Stimulated activated CD8-positive, alpha-beta memory T cell treated with anti-CD3 and anti-CD28 coated beads, Interleukin-12 subunit alpha, Interleukin-12 subunit beta, amount 100 ng/mL, for 4 hours (primary cell): ENCODE data around the gene ITIH4.
"Not testable (repeated sequence)": the region's sequence is repeated elsewhere in the genome, so short reads cannot be mapped to it uniquely, and the experiment has no call there.

Source experiments
- DNase-seq: peaks from one replicate; pipeline ENCODE4 v3.0.0-alpha.2; 2020; ENCODE audit warnings: low read depth

ITIH4 gene

DNA sequence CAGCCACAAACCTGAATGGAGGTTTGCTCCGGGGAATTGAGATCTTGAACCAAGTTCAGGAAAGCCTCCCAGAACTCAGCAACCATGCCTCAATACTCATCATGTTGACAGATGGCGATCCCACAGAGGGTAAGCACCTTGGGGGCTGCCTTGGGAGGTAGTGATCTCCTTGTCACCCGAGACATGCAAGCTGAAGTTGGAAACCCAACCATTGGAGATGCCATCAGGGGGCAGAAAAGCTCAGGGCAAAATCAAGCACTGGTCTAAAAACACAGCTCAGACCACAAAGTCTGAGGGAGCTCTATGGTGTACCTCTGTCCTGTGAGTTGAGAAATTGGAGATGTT lies 47.3 kb downstream of the ITIH4 start:
- DNase-seq: no peak

DNA sequence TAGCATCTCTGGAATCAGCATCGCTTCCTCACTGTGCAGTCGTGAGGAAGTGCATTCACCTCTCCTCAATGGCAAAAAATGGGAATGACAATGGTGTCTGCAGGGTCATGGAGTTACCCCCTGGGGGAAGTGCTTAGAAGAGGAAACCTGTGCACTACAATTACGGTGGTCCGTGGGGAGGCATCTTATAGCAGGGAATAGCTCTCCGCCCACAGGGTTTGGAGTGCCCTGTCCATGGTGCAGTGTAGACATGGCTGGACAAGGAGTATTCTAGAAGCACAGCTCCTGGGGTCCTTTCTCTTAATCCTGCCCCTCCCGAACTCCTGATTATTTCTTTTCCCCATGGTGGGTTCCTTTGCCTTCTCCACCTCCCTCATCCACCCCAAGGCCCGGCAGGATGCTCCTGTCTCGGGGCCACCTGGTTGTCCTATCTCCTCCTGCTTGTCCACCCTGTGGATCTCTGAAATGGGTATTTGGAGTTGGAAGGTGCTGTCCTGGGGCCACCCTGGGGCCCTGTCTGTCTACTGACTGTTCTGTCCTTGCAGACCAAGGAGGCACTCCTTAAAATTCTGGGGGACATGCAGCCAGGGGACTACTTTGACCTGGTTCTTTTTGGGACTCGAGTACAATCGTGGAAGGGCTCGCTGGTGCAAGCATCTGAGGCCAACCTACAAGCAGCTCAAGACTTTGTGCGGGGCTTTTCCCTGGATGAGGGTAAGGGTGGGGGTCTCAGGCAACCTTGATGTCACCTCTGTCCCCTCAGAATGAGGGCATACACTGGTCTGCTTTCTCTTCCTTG lies 47.9 kb downstream of the ITIH4 start:
- no peak for DNase-seq

DNA sequence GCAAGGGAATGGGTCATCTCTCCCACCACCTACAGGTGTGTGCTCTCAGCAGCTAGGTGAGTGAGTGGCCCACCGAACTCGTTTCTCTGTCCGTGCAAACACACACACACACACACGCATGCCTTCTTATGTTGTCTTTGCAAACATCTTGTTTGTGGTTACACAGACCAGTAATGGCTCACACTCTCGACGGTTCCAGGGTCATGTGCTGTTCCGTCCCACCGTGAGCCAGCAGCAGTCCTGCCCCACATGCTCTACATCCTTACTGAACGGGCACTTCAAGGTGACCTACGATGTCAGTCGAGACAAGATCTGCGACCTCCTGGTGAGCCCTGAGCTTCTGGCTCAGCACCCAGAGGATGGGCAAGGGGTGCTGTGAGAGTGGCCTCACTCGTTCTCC lies 48.7 kb downstream of the ITIH4 start:
- DNase-seq: no peak

DNA sequence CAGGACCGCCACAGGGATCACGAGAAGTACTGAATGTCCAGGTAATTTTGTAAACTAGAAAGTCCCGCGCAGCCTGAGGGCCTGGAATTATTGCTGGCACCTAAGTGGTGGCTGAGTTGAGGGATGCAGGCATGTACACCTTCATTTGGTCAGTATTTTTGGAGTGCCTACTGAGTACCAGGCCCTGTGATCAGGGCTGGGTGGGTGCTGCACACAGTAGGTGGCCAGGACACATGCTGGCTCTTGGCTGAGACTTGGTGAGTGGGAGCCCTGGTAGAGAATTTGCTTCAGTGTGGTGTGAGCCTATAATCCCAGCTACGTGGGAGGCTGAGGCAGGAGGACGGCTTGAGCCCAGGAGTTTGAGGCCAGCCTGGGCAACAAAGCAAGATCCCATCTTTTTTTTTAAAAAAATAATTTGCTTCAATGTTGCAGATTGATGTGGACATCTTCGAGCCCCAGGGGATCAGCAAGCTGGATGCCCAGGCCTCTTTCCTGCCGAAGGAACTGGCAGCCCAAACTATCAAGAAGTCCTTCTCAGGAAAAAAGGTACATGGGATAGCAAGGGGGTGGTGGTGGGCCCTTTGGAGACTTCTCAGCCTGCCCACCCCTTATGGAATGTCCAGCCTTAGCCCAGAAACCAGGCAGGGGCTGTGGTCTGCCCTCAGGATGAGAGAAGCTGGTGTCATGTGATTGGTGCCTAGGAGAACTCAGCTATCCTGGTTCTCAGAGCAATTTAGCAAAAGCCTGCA lies 50.5 kb downstream of the ITIH4 start:
- DNase-seq: no peak

DNA sequence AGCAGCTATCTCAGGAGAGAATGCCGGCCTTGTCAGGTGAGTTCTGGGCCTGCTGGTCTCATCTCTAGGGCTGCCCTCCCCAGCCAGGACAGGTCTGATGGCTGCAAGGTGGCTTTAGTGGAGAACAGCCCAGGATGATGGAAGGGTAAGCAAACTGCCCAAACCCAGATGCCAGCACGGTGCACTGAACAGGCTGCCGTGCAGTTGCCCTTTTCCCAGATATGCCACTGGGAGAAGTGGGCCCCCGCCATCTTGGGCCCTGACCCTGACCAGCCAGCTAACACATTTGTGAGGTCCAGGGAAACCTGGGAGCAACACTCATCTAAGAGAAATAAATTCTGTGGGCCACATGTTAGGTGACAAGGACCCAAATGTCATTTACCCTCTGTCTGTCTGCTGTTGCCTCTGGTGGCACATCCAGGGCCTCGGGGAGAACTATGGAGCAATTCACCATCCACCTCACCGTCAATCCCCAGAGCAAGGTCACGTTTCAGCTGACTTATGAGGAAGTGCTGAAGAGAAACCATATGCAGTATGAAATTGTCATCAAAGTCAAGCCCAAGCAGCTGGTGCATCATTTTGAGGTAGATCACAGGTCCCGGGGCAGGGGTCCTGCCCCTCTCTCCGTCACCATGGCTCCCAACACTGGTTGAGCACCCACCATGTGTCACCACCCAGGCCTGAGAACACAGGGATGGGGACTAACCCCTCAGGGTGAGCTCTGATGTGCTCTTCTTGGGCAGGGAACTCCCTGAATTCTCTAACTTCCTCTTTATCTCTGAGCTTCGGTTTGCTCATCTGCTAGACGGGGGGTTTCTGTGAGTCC lies 51.2 kb downstream of the ITIH4 start:
- no peak for DNase-seq

DNA sequence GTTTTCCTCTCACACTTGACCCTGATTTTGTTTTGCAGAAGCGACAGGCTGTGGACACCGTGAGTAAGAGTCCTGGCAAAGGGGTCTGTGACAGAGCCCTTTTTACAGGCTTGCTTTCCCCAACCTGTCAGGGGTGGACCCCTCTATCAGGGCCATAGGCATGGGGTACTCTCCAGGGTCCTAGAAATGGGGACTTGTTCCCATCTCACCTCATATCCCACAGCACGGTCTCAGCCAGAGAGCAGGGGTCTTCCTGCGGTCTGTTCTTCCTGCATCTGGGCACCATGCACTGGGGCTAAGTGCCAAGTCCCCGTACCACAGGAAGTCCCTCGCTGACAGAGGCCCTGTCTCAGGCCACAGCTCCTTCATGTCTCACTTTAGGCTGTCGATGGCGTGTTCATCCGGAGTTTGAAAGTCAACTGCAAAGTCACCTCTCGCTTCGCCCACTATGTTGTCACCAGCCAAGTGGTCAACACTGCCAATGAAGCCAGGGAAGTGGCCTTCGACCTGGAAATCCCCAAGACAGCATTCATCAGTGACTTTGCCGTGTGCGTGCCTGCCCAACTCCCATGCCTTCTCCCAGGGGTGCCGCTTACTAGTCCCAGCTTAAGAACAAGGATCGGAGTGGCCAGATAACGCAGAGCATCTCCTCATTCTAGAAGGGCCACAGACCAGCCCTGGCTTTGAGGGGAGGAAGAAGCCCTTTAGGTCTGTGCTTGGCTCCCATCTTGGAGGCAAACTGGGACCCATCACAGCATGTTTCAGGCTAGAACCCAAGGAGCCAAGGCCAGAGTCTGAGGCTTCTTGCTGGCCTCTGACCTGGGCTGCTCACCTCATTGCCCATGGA lies 52.3 kb downstream of the ITIH4 start:
- no peak for DNase-seq

DNA sequence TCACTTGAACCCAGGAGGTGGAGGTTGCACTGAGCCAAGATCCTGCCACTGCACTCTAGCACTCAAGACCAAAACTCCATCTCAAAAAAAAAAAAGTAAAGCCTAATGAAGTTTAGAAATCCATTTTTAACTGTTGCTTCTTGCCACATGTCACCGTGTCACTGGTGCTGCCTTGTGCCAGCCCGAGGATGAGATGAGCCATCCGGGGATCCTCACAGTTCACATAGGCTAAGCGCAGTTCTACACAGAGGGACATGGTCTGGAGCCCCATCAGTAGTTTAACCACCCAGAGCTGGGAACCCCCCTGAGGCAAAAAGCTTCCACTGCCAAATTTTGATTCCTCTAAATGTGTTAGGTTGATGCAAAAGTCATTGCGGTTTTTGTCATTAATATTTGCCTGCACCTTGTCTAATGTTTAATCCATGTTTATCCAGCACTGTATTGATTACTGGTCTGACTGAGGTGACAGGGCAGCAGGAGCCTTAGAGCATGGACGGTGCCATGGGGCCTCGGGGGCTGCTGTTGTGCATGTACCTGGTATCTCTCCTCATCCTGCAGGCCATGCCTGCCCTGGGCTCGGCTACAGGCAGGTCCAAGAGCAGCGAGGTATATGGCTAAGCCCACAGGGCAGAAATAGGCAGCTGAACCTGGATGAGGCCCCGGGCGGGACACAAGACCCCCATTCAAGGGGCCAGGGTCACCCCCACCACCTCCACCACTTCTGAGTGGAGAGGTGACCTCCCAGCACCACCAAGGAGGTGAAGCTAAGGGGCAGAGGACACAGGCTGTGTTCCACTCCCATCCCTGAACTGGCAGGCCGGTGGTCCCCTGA lies 53.1 kb downstream of the ITIH4 start, which contains the start of gene ITIH1:
ITIH1 (plus strand) TSS at position 473 of the 832 bp plus-strand sequence; CDS start at position 490, 17 bp downstream.
- DNase-seq: no peak

DNA sequence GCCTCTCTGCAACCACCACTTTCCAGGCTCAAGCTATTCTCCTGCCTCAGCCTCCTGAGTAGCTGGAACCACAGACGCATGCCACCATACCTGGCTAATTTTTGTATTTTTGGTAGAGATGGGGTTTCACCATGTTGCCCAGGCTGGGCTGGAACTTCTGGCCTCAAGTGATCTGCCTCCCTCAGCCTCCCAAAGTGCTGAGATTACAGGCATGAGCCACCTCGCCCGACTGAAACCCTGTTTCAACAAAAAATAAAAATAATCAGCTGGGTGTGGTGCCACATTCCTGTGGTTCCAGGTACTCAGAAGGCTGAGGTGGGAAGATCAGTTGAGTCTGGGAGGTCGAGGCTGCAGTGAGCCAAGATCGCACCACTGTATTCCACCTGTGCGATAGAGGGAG lies 54.0 kb downstream of the ITIH4 start:
- DNase-seq: not testable (repeated sequence)

DNA sequence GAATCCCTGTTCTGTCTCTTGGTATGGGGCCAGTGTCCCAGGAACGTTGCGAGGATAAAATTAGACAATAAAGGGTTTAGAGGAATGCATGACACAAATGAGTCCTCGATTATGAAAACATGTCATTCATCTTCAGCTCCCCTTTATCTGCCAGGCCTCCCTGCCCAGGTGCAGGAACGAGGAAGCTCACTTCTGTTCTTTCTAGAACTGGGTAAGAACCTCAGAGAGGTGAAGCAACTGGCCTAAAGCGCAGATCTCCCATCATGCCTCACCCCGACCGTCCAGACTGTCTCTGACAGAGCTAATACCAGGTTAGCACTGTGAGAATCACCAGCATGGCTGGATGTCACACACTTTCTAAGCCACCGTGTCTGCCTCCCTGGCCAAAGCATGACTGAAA lies 54.6 kb downstream of the ITIH4 start:
- DNase-seq: no peak

DNA sequence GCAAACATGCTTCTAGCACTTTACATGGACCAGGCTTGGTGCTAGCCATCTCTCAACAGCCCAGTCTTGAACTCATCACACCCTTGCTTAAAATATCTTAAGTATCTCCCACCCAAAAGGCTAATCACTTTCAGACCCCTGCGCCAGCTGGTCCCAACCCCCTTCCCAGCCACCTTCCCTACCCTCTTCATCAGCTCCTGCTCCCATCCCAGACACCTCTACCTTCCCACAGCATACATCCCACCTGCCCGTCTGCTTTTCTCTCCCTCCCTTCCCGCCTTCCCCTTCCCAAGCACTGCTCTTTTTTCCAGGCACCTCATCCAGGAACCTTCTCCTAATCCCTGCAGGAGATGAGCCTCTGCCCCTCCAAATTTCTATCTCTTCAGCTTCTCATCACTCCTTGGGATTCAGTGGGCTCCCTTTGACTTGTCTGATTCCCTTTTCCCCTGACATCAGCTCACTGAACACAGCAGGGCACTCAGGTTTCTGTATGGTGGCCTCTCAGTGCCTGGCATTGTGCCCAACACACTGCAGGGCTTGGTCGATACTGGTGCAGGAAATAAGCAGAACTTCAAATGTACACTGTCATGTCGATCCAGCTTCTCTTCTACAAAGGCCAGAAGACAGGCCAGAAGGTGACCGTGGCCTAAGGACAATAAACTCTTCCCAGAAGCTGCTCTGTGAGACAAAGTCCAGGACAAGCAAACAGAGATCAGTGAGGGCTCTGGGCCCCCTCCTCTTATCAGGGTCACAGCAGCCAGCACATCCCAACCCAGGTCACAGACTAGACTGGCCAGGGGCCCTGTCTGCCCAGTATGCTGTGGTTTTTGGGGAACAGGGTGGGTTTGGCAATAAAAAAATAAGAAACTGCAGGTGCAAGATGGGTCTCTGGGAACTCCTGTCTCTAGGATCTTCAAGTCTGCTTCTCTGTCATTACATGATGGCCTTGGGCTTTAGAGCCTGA lies 55.3 kb downstream of the ITIH4 start:
- no peak for DNase-seq

DNA sequence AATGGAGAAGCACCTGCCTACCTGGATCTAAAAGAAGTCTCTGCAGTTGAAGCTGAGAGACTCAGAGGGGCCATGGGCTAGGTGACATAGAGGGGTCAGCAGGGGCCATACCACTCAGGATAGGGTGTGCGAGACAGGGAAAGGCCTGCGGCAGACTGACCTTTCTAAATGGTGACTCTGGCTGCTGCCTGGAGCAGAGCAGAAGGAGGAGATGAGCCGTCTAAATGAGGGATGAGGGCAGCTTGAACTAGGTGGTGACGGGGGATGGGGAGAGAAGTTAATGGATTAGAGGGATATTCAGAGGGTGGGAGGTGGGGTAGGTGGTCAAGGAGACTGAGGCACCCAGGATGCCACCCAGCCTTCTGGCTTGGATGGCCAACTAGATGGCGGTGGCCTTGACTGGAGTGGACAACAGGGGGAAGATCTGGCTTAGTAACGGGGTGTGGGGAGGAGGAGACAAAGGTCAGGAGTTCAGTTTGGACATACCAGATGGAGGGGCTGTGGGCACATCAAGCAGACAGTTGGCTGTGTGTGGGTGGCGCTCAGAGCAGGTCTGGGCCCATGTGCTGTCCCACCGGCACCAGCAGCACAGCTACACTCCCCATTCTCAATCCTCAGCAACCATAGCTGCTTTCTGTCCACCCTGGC lies 56.3 kb downstream of the ITIH4 start:
- DNase-seq: no peak

DNA sequence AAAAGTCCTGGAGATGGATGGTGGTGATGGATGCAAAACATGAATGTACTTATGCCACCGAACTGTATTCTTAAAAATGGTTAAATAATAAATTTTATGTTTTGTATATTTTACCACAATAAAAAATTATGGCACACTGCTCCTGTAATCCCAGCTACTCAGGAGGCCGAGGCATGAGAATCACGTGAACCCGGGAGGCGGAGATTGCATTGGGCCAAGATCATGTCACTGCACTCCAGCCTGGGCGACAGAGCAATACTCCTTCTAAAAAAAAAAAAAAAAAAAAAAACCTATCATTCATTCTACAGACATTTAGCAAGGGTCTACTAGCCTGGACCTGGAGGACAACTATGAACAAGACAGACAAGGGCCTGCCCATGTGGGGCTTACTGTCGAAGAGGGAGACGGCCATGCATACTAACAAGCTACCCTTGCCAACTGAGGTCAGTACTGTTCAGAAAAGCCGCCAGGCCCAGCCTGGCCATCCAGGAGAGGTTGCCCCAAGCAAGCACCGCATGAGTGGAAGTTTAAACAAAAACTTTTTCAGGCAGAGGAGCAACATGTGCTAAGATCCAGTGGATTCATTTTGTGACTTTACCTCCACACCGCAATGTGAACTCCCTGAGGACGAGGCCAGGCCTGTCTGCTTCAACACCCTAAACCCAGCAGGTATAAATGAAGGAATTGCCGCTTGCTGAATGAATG lies 57.0 kb downstream of the ITIH4 start:
- no peak for DNase-seq

DNA sequence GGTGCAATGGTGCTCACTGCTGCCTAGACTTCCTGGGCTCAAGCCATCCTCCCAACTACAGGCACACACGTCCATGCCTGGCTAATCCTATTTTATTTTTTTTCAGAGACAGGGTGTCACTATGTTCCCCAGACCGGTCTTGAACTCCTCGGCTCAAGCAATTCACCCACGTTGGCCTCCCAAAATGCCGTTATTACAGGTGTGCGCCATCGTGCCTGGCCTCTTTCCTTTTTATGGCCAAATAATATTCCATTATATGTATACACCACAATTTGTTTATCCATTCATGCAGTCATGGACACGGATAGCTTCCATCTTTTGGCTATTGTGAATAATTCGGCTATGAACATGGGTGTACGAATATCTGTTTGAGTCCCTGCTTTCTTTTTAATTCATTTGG lies 58.8 kb downstream of the ITIH4 start:
- no peak for DNase-seq

DNA sequence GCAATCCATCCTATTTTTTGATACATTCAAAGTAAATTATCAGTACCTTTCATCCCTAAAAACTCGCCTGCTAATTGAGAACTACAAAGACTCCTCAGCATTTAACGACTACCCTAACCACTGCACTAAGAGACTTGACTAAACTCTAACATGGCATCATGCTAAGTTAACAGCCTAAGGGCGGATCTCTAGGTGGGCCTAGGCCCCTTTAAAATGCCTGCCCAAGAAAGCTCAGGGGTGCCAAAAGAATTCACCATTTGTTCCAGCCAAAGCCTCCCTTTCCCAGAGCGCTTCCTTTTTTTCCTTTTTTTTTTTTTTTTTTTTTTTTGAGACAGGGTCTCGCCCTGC lies 59.2 kb downstream of the ITIH4 start:
- DNase-seq: no peak

DNA sequence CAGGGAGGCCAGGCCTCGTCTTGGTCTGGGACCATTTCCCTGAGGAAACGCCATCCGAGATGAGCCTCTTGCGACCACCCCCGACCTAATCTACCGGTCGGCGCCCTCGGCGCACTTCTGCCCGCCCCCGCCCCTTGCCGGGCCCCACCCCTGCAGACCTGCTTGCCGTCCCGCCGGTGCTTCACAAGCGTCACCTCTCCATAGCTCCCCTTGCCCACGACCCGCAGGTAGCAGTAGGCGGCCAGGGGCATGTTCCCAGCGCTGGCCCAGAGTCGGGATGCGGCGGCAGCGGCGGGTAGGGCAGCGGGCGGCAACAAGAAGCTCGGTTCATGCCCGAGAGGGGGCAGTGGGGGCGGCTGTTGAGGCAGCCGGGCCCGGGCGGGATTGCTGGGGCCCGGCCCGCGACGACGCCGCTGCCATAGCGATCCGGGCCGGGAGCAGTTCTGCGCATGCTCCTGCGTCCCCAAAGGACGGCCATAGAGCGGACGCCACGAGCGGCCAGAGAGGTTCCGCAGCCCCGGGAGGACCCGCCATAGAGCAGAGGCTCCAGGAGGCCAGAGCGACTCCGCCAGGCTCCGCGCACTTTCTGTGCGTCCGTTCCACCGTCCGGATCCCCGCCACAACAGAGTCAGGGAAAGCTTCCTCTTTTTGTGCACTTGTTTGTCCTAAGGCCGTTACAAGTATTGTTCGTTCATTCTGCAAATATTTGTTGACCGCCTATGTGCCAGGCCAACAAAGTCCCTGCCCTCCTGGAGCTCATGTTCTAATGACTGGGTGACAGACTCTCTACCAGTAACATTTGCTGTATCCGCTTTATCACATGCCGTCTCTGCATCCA lies 59.8 kb downstream of the ITIH4 start, which contains the start of gene NEK4:
NEK4 (minus strand) TSS at position 445 of the 838 bp plus-strand sequence; CDS start at position 251, 194 bp downstream.
- peak; percentile 74 for DNase-seq

DNA sequence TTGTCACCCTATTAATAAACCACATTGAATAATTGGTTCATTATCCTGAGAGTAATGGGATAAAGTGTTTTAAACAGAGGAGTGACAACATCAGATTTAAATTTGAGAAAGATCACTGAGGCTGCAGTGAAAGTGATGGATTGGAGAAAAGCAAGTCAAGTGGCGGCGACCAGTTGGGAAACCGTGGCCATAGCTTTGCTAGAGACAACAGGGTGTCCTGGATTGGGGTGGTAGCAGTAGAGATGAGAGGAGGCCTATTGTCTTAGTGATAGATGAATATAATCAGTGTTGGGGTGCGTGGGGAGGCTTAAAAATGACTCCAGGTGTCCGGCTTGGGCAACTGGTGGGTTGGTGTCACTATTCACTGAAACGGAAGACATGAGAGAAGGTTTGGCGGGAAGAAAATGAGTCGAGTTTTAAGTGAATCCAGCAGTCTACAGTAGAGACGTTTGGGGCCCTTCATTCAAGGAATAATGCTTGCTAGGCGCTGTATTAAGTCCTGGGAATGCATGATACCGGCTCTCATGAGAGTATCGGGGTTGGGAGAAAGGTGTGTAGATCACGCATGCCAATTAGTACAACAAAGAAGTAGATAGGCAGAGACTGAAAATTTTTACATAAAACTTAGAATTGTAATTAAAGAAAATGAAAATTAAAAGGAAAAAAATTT lies 60.6 kb downstream of the ITIH4 start:
- no peak for DNase-seq

DNA sequence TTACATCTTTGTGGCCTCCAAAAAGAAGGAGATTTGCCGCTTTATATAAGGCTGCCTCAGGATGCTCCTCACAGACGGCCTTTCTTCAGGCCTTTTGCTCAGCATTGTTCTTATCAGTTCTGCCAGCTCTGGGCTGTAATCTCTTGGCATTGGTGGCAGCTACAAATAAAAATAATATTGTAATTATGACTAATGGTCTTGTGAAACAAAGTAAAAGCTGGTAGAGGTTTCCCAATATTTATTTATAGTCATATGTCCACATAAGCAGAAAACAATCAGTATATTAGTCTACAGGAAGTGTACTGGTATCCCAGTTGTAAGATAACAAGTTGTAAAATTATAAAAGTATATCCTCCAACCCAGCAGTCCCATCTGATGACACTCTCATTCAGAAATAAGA lies 67.0 kb downstream of the ITIH4 start:
- no peak for DNase-seq
